Esophagus muscularis mucosa (tissue), 4 donors: ENCODE results near the gene GK2. TPM values are rescaled to one million over a fixed set of nuclear protein-coding genes. Genes with fewer than 3 reads are reported as not detected.

Experiments
- DNase-seq: peaks from one replicate; pipeline ENCODE4 v3.0.0-alpha.2; 2017; ENCODE audit errors: extremely low spot score
- H3K27ac ChIP-seq, 4 donors: fragments of 200-600 bp; sonication (generic); replicated peaks in 1 of 4; 1 replicate in 3 of 4; 2 replicates in 1 of 4; pipeline ENCODE4 v1.5.1; 2016 to 2019; ENCODE audit warnings: mild to moderate bottlenecking in 1 of 4
- H3K27me3 ChIP-seq, 4 donors: fragments of 200-600 bp; sonication (generic); one replicate each; pipeline versions ENCODE4 v1.5.1 to v1.6.0; 2016 to 2019
- H3K36me3 ChIP-seq, 4 donors: fragments of 200-600 bp; sonication (generic); one replicate each; pipeline ENCODE4 v1.5.1; 2016 to 2019
- H3K4me1 ChIP-seq, 4 donors: fragments of 200-600 bp; sonication (generic); one replicate each; pipeline ENCODE4 v1.5.1; 2016 to 2019
- H3K4me3 ChIP-seq, 4 donors: fragments of 200-600 bp; sonication (generic); 1 replicate in 2 of 4; 2 replicates in 2 of 4; pipeline ENCODE4 v1.5.1; 2016 to 2019; ENCODE audit warnings: mild to moderate bottlenecking in 4 of 4, moderate library complexity in 1 of 4
- H3K9me3 ChIP-seq, 4 donors: fragments of 200-600 bp; sonication (generic); 1 replicate in 3 of 4; 2 replicates in 1 of 4; pipeline ENCODE4 v1.5.1; 2016 to 2019
- EP300 ChIP-seq: sonication (generic); formaldehyde crosslinking; IDR thresholded peaks from one replicate; pipeline ENCODE4 v1.6.1; 2017; ENCODE audit warnings: antibody characterized with exemption
- POLR2A ChIP-seq: fragments of 450-650 bp; IDR thresholded peaks from one replicate; pipeline ENCODE4 v1.6.1; 2017; ENCODE audit warnings: antibody characterized with exemption, moderate library complexity, mild to moderate bottlenecking, low read depth
- POLR2AphosphoS5 ChIP-seq, 2 donors: sonication (generic); formaldehyde crosslinking; IDR thresholded peaks; one replicate each; pipeline ENCODE4 v1.6.1; 2017; ENCODE audit warnings: antibody characterized with exemption in 2 of 2
- WGBS: methylation state at CpG from one replicate; pipeline ENCODE4 v1.1.5; 2018; 5-methylcytosine and 5-hydroxymethylcytosine counted together
- intact Hi-C: fragments of 100-400 bp; cut with DNase I; formaldehyde crosslinking; loops from one replicate; pipeline ENCODE4 v1.15.1; 2023
- total RNA-seq, 4 donors: library from RNA; depleted of rRNA; stranded (reverse); fragments of >200 nt; gene quantifications; one replicate each; pipeline versions ENCODE4 v1.1.0 to v1.2.1, GENCODE V29; 2016
- TF ChIP-seq, protein P1 (sequence below), 3 experiments: fragments of 200-600 bp in 2 of 3; fragments of 450-650 bp in 1 of 3; sonication (generic) in 2 of 3; IDR thresholded peaks; one replicate each; pipeline ENCODE4 v1.5.1; 2017 to 2019; ENCODE audit warnings: antibody characterized with exemption in 3 of 3, mild to moderate bottlenecking in 2 of 3, moderate library complexity in 1 of 3

Gene GK2
- total RNA-seq, 4 donors from 2014 or later: not detected

DNA sequence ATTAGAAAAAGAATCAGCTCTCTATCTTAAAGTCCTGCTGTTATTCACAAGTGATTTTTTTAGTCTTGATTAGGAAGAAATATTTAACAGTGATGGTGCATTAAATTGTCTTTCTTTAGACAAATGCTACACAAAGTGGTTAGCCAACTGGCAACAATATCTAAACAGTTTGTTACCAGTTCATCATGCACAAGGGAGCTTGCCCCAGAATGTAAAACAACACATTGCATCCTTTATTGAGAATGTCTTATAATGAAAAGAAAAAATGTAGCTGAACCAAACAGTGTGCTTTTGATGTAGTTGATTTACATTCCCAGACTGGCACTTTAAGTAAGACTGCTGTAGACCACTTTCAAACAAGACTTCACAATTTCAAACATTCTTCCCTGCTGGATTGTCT is 48.0 kb downstream of the GK2 start:
- no peaks in the 10 kb centered on the region for H3K36me3 ChIP-seq
- TF ChIP-seq, protein P1, sequence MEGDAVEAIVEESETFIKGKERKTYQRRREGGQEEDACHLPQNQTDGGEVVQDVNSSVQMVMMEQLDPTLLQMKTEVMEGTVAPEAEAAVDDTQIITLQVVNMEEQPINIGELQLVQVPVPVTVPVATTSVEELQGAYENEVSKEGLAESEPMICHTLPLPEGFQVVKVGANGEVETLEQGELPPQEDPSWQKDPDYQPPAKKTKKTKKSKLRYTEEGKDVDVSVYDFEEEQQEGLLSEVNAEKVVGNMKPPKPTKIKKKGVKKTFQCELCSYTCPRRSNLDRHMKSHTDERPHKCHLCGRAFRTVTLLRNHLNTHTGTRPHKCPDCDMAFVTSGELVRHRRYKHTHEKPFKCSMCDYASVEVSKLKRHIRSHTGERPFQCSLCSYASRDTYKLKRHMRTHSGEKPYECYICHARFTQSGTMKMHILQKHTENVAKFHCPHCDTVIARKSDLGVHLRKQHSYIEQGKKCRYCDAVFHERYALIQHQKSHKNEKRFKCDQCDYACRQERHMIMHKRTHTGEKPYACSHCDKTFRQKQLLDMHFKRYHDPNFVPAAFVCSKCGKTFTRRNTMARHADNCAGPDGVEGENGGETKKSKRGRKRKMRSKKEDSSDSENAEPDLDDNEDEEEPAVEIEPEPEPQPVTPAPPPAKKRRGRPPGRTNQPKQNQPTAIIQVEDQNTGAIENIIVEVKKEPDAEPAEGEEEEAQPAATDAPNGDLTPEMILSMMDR (IDR thresholded peaks at IDR 0.05): no peak
- no peak for TF ChIP-seq EP300
- TF ChIP-seq POLR2AphosphoS5 (IDR thresholded peaks at IDR 0.05): no peak
- no peak for TF ChIP-seq POLR2A
- no peaks in the 10 kb centered on the region for H3K9me3 ChIP-seq
- no peak overlapping the region for H3K4me3 ChIP-seq
- H3K4me1 ChIP-seq: peaks cover 0 to 20% (median 17%) of the 10 kb centered on the region in 4 donors
- no peak for DNase-seq
- no peaks in the 10 kb centered on the region for H3K27me3 ChIP-seq
- intact Hi-C loops: no loop called here
- peak overlapping the region in 3 of 4 donors; percentile 23 to 51 (median 40) for H3K27ac ChIP-seq

DNA sequence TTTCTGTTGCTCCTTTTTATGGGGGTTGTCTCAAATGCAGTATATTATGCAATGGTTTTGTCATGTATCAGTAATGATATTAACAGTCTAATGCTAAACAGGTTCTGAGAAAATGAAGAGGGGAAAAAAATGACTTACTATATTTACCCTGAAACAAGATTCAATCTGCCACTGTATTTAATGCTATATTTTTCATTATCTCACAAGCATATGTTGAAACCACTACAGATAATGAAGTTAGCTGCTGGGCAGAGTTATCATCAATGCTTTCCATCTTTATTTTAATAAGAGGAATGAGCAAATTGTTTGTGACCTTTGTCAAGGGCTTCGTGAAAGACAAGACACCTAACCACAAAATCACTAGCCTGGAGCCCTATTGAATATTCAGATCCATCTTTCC is 49.6 kb downstream of the GK2 start:
- intact Hi-C loops: no loop called here
- Histone ChIP-seq H3K27me3 (no peaks in the 10 kb centered on the region), H3K4me1 (peaks cover 0 to 20% (median 17%) of the 10 kb centered on the region in 4 donors), H3K9me3 (no peaks in the 10 kb centered on the region), H3K4me3 (no peak overlapping the region), H3K27ac (no peak overlapping the region), H3K36me3 (no peaks in the 10 kb centered on the region)
- no peak for TF ChIP-seq EP300
- TF ChIP-seq, protein P1 (IDR thresholded peaks at IDR 0.05): no peak
- WGBS: 84% methylated on average over 1 of the region's 1 CpG
- DNase-seq: no peak

DNA sequence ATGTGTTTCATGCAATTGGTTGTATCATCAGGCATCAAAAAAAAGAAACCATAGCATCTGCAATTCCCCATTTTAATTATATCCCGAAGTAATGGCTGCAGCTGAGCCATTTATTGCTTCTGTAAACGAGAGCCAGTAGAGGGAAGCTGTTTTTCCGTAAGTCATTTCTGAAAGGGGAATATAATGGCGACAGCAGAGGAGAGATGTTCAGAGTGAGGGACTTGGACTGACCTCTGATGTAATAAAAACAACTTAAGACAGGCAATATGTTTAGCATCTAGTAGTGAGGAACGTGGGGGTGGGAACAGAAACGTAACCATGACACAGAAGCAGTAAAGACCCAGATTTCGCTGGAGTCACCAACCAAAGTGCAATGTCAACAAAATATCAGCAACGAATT is 50.7 kb downstream of the GK2 start:
- H3K4me1 ChIP-seq: peaks cover 0 to 20% (median 17%) of the 10 kb centered on the region in 4 donors
- no peak for TF ChIP-seq POLR2A
- TF ChIP-seq EP300: no peak
- TF ChIP-seq POLR2AphosphoS5 (IDR thresholded peaks at IDR 0.05): no peak
- TF ChIP-seq, protein P1 (IDR thresholded peaks at IDR 0.05): no peak
- no peak for DNase-seq
- H3K9me3 ChIP-seq: no peaks in the 10 kb centered on the region
- H3K4me3 ChIP-seq: no peak overlapping the region
- no peaks in the 10 kb centered on the region for H3K27me3 ChIP-seq
- WGBS: 75% methylated on average over 8 of the region's 8 CpGs
- intact Hi-C loops: no loop called here
- H3K27ac ChIP-seq: no peak overlapping the region
- H3K36me3 ChIP-seq: no peaks in the 10 kb centered on the region

Other genes with a start within 250 kb of the GK2 start
- gene NAA11, start 82.2 kb downstream of the GK2 start, total RNA-seq: not detected